NCI-H2029 (cell line): ENCODE data around the gene BEND3.
"Not testable (repeated sequence)": the region's sequence is repeated elsewhere in the genome, so short reads cannot be mapped to it uniquely, and the experiment has no call there.

Experiments
- DNase-seq: peaks from one replicate; lab custom pipeline; 2025; lab: John Stamatoyannopoulos, UW

The BEND3 gene

GRCh38 chr6:107114926-107115694, at the start of gene BEND3:
Gene BEND3 (minus strand): TSS chr6:107115515. CDS start chr6:107099285, 16,230 bp downstream.
- DNase-seq, result no peak

GRCh38 chr6:107164299-107164698, 49.0 kb upstream of the BEND3 start:
- DNase-seq, result not testable (repeated sequence)

- no peak for DNase-seq
Measured at GRCh38 chr6:107161521-107161920, 46.2 kb upstream of the BEND3 start.

- DNase-seq, result no peak
Measured at GRCh38 chr6:107156617-107157016, 41.3 kb upstream of the BEND3 start.

GRCh38 chr6:107154801-107155160, 39.5 kb upstream of the BEND3 start:
- no peak for DNase-seq

GRCh38 chr6:107154131-107154800, 39.0 kb upstream of the BEND3 start:
- DNase-seq, result peak; percentile 93

- peak; percentile 81 for DNase-seq
Measured at GRCh38 chr6:107152638-107153430, 37.5 kb upstream of the BEND3 start.

- DNase-seq, result no peak
Measured at GRCh38 chr6:107144666-107145065, 29.4 kb upstream of the BEND3 start.

- DNase-seq, result no peak
Measured at GRCh38 chr6:107144014-107144413, 28.7 kb upstream of the BEND3 start.

- DNase-seq, result no peak
Measured at GRCh38 chr6:107140581-107140980, 25.3 kb upstream of the BEND3 start.

GRCh38 chr6:107136324-107136723, 21.0 kb upstream of the BEND3 start:
- DNase-seq, result not testable (repeated sequence)

GRCh38 chr6:107135048-107135680, 19.8 kb upstream of the BEND3 start:
- DNase-seq, result not testable (repeated sequence)

GRCh38 chr6:107132330-107132954, 17.1 kb upstream of the BEND3 start:
- no peak for DNase-seq

- DNase-seq, result no peak
Measured at GRCh38 chr6:107129370-107129925, 14.1 kb upstream of the BEND3 start.

GRCh38 chr6:107128577-107128976, 13.3 kb upstream of the BEND3 start:
- no peak for DNase-seq

GRCh38 chr6:107128175-107128574, 12.9 kb upstream of the BEND3 start:
- no peak for DNase-seq

GRCh38 chr6:107125771-107126170, 10.5 kb upstream of the BEND3 start:
- no peak for DNase-seq

- DNase-seq, result no peak
Measured at GRCh38 chr6:107124934-107125348, 9.6 kb upstream of the BEND3 start.

GRCh38 chr6:107123501-107123900, 8.2 kb upstream of the BEND3 start:
- no peak for DNase-seq

- DNase-seq, result no peak
Measured at GRCh38 chr6:107122748-107123147, 7.4 kb upstream of the BEND3 start.

GRCh38 chr6:107121964-107122495, 6.7 kb upstream of the BEND3 start:
- no peak for DNase-seq
